HG02885 (cell line): ENCODE results near the gene WDR26.

Source experiments
- ATAC-seq: cut with Tn5 transposase; IDR thresholded peaks from one replicate; pipeline ENCODE4 v1.9.1; 2021; ENCODE audit warnings: mild to moderate bottlenecking; ENCODE audit not compliant: unreplicated experiment, poor library complexity

WDR26 gene

DNA sequence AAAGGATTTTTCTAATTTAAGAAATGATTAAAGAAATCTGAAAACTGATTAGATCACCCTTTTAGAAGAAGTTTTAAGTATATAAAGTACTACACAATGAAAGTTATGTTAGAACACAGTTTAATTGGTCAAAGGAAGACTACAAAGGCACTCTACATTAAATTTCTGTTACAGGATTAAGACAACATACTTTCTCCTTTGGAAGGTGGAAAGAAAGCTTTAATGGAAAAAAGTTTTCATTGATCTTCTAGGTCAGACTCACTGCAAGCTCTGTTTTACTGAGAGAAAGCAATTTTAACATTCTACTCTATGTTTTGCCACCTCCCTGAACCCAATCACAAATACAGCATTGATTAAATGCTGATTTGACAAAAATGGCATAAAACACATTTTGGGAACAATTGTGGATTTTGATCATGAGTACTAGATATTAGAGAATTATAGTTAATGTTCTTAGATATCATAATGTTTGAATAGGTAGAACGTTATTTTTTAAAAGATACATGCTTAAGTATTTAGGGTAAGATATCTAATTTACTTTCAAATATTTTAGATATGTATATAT lies 32.0 kb downstream of the WDR26 start:
- no peak for ATAC-seq

- ATAC-seq: no peak
Measured at GRCh38 chr1:224399887-224400286, 34.7 kb downstream of the WDR26 start.

- ATAC-seq: no peak
Measured at GRCh38 chr1:224393294-224393693, 41.3 kb downstream of the WDR26 start.

GRCh38 chr1:224392411-224393249 lies 42.0 kb downstream of the WDR26 start:
- no peak for ATAC-seq

GRCh38 chr1:224390517-224390916 lies 44.1 kb downstream of the WDR26 start:
- ATAC-seq: no peak

GRCh38 chr1:224387943-224388342 lies 46.7 kb downstream of the WDR26 start:
- ATAC-seq: no peak

DNA sequence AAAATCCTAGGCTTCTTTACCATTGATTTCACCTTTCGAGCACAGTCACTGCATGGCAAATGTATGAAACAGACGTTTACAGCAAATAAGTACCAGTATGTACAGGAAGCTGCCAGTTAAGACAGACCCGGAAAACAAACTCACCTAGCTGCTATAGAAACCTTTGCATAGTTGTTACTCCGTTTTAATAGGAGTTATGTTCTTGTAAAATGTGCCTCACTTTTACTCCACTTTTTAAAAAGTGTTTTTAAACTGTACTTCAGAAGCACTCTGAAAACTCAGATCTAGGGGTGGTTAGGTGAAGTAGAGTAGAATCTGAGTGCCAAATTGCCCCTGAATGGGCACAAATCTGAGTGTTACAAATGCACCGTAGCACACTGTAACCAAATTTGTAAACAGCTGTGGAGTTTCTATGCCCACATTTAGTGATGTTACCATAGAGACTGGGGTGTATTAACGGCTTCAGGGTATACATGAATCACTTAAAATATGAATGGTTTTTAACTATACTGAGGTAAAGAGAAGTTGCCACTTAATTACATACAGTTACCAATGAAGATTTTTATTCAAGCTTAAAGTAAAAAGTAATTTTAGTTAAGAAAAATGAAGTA lies 47.2 kb downstream of the WDR26 start:
- ATAC-seq: no peak

- no peak for ATAC-seq
Measured at GRCh38 chr1:224383218-224383617, 51.4 kb downstream of the WDR26 start.

DNA sequence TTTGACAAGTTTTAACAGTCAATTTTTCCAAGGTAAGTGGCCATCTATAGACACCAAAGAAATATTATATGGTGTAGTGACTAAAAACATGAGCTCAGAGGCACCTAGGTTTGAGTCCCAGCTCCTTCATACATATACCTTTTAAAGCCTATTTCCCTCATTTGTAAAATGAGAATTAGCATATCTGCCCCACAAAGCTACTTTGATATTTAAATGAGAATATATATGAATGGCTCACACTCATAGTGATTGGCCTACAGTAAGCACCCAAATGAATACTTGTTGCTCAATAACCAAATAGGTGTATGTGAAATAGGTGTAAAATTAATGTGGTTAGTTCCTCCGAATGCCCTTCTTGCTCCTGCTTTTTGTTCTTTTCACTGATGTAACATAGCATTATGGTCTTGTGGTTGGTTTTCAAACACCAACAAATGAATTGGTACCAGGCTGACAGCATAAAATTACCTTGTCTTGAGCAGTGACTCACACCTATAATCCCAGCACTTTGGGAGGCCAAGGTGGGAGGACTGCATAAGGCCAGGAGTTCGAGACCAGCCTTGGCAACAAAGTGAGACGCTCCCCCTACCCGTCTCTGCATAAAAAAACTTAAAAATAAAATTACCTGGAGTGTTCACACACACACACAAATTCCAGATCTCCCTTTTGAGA lies 52.6 kb downstream of the WDR26 start:
- no peak for ATAC-seq

DNA sequence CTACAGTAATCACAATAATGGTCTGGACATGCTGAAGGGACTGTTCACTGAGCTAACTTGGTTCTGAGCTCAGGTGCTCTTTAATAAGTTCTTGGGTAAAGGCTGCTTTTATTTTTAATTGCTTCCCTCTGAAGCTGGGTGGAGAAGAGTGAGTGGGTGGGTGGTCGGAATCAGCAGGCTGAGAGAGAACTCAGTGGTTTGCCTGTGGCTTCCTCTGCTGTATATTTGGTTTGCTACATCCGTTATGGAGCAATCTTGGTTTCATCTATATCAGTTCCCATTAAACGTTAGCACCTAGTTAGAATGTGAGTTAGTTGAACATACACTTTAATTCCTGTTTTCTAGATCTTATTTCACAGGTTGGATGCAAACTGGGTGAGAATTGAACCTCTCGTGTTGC lies 54.6 kb downstream of the WDR26 start:
- peak; percentile 78 for ATAC-seq

DNA sequence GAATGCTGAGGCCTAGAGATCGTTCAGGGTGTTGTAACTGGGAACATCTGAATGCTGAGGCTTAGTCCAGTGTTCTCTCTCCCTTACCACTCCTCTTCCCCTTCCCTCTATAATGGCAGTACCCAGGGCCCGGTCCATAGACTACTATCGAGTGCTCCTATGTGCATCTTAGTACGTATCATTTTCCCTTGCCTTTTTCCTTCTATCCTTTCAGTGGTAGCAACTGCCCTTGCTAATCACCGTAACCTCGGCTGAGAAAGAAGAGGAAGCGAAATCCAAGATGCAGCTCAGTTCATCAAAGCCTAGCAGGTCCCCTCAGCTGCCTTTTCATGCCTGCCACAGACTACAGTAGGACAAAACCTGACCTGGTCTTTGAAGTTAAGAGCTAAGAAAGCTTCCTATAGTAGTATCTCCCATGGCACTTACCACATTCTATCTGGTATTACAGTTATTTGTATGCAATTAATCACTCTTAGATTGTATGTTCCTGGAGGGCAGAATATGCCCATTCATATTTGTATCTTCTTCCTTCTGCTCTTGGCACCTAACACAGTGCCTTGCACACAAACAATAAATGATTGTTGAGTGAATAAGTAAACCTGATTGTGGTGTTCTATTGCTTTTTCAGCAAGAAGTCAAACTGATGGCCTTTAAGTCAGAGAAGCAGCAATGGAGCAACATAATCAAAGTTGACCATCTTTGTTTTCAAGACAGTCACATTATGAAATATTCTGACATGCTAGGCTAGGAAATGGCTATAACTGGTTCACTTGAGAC lies 55.6 kb downstream of the WDR26 start:
- ATAC-seq: peak; percentile 57

DNA sequence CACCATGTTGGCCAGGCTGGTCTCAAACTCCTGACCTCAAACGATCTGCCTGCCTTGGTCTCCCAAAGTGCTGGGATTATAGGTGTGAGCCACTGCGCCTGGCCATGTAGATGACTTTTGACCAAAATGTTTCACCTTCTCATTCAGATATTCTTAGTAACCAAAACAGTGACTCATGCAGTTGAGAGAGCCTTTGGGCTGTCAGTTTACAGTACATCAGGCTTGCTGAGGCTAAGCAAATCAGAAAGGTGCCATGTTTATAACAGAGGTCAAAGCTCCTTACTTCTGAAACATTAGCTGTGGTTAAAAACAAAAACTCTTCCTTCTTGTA lies 57.0 kb downstream of the WDR26 start:
- ATAC-seq: peak; percentile 73

DNA sequence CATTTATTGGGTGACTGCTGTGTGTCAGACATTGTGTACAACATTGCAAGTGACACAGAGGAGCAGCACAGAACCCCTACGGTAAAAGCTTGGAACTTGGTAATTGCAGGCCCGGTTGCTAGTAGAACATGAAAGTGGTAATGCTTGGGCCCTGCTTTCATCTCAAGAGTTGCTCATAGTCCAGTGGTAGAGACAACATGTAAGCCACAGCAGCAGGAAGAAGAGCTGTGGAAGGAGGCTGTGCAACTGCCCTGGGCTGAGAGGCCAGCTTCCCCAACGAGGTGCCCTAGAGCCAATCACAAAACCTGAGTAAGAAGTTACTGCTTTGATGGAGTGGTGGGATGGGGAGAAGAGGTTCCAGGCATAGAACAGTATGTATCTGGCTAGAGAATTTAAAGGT lies 59.5 kb downstream of the WDR26 start:
- no peak for ATAC-seq

GRCh38 chr1:224373008-224373590 lies 61.5 kb downstream of the WDR26 start:
- no peak for ATAC-seq

DNA sequence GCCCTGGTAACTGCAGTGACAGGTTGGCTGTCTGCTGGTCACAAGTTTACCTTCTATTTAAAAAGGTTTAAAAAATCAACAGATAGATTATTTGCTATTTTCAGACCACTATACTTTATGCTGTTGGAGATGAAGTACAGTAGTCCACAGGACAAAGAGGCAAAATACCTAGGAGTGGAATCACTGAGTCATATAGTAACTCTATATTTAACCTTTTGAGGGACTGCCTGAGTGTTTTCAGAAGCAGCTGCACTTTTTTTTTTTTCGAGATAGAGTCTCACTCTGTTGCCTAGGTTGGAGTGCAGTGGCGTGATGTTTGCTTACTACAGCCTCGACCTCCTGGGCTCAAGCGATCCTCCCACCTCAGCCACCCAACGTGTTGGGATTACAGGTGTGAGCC lies 66.2 kb downstream of the WDR26 start:
- ATAC-seq: peak; percentile 88

DNA sequence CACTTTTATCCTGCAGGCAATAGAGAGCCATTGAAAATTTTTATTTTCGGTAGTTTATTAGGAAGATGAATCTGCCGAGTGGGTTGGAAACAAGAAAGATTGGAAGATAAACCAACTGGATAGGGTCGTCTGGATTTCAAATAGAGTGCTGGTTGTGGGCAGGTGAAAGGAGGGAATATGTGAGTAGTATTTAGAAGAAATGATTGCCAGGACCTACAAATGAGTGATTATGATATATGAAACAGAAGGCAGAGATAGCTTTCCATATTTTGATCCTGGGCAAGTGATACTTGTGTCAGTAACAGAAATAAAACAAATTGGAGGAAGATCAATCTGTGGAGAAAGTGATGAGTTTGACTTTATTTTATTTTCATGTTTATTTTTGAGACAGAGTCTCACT lies 75.4 kb downstream of the WDR26 start:
- ATAC-seq: no peak

- no peak for ATAC-seq
Measured at GRCh38 chr1:224358237-224358636, 76.4 kb downstream of the WDR26 start.

GRCh38 chr1:224357626-224358124 lies 76.9 kb downstream of the WDR26 start:
- ATAC-seq: no peak

DNA sequence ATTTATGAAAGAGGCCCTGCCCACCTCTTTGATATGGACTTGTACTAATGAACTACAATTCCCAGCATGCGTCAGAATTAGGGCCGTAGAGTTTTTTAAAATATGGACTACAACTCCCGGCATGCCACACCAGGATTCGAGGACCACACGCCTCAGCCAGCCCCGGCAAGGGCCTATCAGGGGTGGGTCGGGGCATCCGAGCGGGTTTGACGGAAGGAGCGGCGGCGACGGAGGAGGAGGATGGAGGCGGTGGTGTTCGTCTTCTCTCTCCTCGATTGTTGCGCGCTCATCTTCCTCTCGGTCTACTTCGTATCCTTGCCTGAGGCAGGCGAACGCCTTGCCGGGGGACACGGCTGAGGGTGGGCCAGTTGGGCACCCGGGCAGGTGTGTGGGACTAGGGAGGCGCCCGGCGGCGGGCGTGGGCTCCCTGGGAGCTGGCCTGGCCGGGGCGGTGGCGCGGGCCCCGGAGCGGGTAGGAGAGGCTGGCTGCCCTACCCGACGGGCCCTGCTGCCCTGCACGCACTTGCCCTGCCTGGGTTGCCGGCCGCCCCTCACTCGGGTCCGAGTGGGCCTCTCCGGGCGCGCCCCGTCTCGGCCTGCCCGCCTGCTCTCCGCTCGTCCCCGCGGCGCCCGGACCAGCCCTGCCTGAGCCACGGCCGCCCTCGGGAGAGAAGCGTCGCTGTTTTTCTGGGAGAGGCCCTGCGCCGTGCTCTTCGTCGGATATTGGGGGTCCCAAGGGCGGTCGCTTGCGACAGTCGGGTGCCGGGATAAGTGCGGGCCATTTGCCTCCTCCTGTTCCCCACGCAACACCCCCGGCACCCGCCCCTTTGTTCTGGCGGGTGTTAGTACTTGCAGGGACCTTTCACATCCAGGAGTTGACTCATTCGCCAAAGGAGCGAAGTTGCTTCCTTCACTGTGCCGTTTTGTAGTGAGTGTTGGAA lies 77.6 kb downstream of the WDR26 start, which contains the start of gene CNIH4:
CNIH4 (plus strand) TSS at position 195 of the 941 bp plus-strand sequence; CDS start at position 241, 46 bp downstream.
- peak; percentile 99 for ATAC-seq
